CD4-positive, alpha-beta T cell treated with Interferon gamma for 1 hour (primary cell): ENCODE data around the gene RMRP.
A peak's percentile ranks its signal among the peaks of the same experiment; 100 is the strongest.
"Not testable (repeated sequence)": the region's sequence is repeated elsewhere in the genome, so short reads cannot be mapped to it uniquely, and the experiment has no call there.

Experiments
- DNase-seq: peaks from one replicate; pipeline ENCODE4 v3.0.0-alpha.2; 2020

RMRP gene

DNA sequence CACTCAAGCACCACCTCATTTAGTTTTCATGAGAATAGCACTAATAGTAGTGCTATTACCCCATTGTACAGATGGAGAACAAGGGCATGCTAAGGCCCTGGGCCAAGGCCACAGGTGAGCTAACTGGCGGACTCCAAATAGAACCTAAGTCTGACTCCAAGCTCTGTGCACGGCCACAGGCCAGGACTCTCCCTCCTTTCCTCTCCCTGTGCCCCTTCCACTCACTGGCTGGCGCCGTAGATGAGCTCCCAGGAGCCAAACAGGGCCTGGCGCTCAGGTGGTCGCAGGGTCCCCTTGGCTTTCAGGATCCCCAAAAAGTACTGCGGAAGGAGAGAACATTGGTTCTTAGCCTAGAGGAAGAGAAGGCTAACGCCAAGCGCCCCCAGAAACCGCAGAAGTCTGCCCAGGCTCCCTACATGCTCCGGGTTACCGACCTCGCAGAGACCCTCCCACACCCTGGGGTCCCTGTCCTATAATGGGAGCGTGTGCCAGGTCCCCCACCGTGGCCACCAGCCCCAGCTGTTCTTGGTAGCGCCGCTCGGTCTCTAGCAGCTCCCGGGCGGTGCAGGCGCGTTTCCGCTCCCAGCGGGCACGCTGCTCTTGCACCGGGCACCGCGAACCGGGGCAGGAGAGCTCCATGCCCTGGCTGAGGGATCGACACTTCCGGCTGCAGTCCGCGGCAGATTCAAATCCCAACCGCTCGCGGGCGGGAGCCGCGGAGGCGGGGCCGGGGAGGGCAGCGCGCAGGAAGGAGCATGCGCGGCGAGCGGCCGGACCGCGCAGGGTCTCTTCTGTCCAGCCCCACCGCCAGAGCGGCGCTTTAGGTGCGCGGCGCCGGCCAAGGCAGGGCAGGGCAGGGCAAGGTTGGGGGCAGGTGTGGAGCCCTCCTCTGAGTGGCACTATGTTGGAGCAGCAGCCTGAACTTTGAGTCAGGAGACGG is 7.0 kb upstream of the RMRP start, which contains the start of gene ARHGEF39:
Gene ARHGEF39, minus strand, starts transcription at position 665 of the 940 bp plus-strand sequence. Its CDS starts 26 bp downstream, at position 639.
- DNase-seq: peak; percentile 56

GRCh38 chr9:35662437-35662836 is 4.6 kb upstream of the RMRP start:
- DNase-seq: no peak

GRCh38 chr9:35661756-35662350 is 4.0 kb upstream of the RMRP start:
- DNase-seq: peak; percentile 55

DNA sequence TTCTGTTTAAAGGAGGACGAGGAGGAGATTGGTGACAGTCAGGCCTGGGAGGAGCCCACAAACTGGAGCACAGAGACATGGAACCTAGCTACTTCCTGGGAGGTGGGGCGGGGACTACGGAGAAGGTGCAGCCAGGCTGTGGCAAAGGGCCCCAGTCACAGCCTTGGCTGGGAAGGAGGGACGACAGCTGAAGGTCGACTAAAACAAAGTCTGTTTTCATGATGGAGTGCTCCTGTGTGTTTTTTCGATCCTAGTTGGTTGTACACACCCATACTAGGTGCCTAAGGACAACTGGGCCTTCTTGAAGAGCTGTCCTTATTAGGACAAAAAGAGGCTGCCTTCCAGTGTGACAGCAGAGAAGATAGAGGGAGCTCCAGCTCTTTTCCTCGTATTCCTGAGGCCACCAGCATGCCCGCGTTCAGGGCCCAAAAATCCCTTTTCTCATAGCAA is 3.2 kb upstream of the RMRP start:
- DNase-seq: no peak

- DNase-seq: no peak
These were observed 1.5 kb upstream of the RMRP start for GRCh38 chr9:35659340-35659739.

DNA sequence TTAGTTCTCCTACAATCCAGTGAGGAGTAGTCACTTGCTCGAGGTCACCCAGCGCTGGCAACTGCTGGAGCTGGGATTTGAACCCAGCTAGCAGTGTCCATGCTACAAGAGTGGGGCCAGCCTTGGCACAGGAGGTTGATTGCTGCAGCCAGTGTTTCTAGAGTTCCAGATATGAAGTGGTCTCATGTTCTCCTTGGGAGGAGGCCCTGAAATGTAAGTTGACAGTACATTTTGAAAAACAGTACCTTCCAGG is 1.1 kb upstream of the RMRP start:
- no peak for DNase-seq

GRCh38 chr9:35658137-35658967 is 533 bp upstream of the RMRP start, which contains the start of gene CCDC107:
TSS of gene CCDC107 (plus strand) at chr9:35658292. CDS start at chr9:35658380, 88 bp downstream.
- DNase-seq: peak; percentile 86

DNA sequence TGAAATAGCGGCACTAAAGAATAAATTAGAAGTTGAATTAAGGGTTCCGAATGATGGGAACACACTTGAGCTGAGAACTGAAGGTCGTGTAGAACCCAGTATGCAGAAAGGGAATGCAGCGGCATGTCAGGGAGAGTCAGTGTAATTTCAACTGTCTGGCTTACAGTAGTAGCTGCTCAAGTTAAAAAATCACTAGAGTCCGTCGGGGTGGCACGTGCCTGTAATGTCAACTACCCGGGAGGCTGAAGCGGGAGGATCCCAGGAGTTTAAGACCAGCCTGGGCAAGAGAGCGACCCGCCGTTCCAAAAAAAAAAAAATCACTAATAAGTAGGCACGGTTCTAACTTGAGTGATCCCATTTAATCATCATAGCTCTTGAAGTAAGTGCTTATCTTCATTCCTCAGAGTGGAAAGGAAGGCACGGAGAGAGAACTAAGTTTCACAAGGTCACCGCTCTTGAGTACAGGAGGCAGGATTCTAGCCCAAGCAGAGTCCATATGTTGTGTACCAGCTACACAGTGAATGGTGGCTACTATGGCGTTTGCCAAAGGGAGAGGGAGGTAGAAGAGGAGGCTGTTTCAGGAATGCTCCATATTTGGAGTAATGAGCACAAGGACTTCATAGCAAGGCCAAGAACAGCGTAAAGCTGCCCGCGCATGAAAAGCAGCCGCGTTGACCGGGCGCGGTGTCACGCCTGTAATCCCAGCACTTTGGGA is 831 bp downstream of the RMRP start:
- no peak for DNase-seq

DNA sequence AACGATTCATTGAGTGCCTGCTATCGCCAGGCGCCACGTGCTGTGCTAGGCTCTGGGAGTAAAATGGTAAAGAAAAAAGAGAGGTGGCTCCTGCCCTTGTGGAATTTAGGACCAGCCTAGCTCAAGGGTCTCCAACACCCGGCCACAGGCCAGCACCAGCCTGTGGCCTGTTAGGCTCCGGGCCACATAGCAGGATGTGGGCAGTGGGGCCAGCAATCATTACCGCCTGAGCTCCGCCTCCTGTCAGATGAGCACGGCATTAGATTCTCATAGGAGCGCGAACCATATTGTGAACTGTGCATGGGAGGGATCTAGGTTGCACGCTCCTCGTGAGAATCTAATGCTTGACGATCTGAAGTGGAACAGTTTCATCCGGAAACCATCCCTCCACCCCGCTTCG is 1.5 kb downstream of the RMRP start:
- DNase-seq: no peak

- DNase-seq: no peak
These were observed 4.2 kb downstream of the RMRP start for GRCh38 chr9:35653611-35654010.

DNA sequence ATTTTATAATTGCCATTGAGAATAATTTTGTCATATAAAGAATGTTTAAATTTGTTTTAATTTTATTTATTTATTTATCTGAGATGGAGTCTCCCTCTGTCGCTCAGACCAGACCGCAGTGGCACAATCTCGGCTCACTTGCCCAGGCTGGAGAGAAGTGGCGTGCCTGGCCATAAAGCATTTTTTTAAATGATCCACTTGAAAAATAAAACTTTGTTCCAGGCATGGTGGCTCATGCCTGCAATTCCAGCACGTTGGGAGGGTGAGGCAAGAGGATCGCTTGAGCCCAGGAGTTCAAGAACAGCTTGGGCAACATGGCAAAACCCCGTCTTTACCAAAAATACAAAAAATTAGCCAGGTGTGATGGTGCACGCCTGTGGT is 5.0 kb downstream of the RMRP start:
- DNase-seq: no peak

DNA sequence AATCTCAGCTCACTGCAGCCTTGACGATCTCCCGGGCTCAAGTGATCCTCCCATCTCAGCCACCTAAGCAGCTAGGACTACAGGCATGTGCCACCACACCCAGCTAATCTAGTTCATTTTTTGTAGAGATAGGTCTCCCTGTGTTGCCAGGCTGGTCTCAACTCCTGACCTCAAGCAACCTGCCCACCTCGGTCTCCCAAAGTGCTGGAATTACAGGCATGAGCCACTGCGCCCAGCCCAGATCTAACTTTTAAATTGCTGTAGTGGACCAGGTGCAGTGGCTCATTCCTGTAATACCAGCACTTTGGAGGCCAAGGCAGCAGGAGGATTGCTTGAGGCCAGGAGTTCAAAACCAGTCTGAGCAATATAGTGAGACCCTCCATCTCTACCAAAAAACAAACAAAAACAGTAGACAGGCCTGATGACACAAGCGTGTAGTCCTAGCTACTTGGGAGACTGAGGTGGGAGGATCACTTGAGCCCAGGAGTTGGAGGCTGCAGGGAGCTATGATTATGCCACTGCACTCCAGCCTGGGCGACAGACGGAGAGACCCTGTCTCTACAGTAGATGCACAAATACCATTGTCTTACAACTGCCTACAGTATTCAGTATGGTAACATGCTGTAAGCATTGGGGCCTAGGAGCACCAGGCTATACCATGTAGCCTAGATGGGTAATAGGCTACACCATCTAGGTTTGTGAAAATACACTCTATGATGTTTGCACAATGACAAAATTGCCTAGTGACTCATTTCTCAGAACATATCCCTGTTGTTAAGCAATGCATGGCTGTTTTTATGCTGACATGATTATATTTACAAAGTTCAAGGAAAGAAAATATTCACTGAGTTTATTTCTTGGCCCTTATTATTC is 5.6 kb downstream of the RMRP start:
- DNase-seq: no peak

DNA sequence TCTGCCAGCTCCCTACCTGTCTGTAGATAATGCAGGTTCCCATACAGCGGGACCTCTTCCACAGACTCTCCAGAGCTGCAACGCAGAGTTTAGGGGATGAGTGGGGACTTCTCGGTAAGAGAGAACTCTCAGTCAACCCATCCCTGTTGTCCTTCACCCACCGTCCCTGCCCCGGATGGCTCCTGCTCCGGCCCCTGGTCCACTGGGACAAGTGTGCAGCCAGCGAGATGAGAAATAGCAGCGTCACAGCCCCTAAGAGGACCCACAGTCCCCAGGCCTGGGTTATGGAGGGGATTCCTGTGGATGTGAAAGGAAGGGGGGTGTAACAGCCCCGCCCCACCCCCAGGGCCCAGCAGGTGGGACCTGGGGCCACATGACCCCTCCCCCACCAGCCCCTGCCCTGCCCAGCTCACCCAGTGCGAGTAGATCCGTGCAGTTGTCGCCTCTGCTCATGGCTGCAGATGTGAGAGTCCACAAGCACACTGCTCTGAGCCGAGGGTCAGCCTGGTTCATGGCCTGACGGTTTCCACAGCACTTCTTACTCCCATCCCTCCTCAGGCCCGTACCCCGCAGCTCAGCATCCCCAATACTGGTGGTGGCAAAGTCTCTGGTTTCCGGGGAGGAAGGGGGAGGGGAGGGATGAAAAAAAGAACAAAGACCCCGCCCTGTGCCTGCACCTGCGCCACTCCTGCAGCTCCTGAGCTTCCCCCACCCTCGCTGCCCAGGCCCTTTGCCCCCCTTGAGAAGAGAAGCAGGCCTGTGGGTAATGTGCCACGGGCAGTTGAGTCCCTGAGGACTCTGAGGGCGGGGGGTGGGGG is 7.3 kb downstream of the RMRP start, which contains the start of gene SIT1:
Gene SIT1, minus strand, starts transcription at position 591 of the 818 bp plus-strand sequence. Its CDS starts 78 bp downstream, at position 513.
- DNase-seq: peak; percentile 25

- peak; percentile 26 for DNase-seq
These were observed 8.1 kb downstream of the RMRP start for GRCh38 chr9:35649431-35650340.

- peak; percentile 89 for DNase-seq
These were observed 11.1 kb downstream of the RMRP start for GRCh38 chr9:35646533-35647265.

- no peak for DNase-seq
These were observed 11.7 kb downstream of the RMRP start for GRCh38 chr9:35646153-35646532.

GRCh38 chr9:35645736-35646135 is 12.1 kb downstream of the RMRP start:
- not testable (repeated sequence) for DNase-seq

- DNase-seq: no peak
These were observed 14.8 kb downstream of the RMRP start for GRCh38 chr9:35643046-35643445.

GRCh38 chr9:35641478-35641877 is 16.3 kb downstream of the RMRP start:
- not testable (repeated sequence) for DNase-seq
